Measurements from ENCODE around the gene PRKAR2B. TPM values are rescaled to one million over a fixed set of nuclear protein-coding genes. Genes with fewer than 3 reads are reported as not detected.

The PRKAR2B gene
- total and polyA plus RNA-seq, 2 experiments from 2014 or later: 48.8 to 50.6 TPM

DNA sequence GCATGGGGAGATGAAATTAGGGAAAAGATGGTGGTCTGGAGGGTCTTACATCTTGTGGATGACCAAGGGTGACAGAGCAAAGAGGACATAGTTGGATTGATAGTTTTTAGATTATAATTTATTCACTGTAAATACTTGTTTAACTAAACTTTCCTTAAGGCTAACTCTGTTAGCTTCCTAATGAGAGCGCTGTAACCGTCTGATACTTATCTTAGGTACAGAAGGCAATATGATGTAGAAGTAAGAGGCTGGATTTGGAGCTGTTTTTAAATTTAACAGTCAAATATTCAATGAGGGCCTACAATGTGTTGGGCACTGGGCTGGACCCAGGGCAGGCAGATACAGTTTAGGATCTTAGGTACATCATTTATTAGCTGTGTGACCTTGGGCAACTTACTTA, 36.0 kb downstream of the PRKAR2B start (continued):
- TF ChIP-seq EZH2phosphoT487 (IDR thresholded peaks at IDR 0.05; ENCODE audit: unreplicated experiment) (no peak), NANOG (IDR thresholded peaks at IDR 0.05; ENCODE audit: borderline replicate concordance) (no peak), STAT1 (IDR thresholded peaks at IDR 0.05; ENCODE audit: unreplicated experiment) (no peak), POLR2AphosphoS5 (IDR thresholded peaks at IDR 0.05; ENCODE audit: low read depth) (no peak), CREB1 (CRISPR knock-in tag; IDR thresholded peaks at IDR 0.05; ENCODE audit: low read depth) (no peak), EZH2 (IDR thresholded peaks at IDR 0.05; ENCODE audit: low read depth, unreplicated experiment) (no peak)
- TF ChIP-seq, protein P1, sequence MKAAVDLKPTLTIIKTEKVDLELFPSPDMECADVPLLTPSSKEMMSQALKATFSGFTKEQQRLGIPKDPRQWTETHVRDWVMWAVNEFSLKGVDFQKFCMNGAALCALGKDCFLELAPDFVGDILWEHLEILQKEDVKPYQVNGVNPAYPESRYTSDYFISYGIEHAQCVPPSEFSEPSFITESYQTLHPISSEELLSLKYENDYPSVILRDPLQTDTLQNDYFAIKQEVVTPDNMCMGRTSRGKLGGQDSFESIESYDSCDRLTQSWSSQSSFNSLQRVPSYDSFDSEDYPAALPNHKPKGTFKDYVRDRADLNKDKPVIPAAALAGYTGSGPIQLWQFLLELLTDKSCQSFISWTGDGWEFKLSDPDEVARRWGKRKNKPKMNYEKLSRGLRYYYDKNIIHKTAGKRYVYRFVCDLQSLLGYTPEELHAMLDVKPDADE (IDR thresholded peaks at IDR 0.05): no peak
- TF ChIP-seq, protein P2, sequence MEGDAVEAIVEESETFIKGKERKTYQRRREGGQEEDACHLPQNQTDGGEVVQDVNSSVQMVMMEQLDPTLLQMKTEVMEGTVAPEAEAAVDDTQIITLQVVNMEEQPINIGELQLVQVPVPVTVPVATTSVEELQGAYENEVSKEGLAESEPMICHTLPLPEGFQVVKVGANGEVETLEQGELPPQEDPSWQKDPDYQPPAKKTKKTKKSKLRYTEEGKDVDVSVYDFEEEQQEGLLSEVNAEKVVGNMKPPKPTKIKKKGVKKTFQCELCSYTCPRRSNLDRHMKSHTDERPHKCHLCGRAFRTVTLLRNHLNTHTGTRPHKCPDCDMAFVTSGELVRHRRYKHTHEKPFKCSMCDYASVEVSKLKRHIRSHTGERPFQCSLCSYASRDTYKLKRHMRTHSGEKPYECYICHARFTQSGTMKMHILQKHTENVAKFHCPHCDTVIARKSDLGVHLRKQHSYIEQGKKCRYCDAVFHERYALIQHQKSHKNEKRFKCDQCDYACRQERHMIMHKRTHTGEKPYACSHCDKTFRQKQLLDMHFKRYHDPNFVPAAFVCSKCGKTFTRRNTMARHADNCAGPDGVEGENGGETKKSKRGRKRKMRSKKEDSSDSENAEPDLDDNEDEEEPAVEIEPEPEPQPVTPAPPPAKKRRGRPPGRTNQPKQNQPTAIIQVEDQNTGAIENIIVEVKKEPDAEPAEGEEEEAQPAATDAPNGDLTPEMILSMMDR (conservative IDR thresholded peaks at IDR 0.05; ENCODE audit: low read depth in 2 of 2): no peak
- TF ChIP-seq, protein P3, sequence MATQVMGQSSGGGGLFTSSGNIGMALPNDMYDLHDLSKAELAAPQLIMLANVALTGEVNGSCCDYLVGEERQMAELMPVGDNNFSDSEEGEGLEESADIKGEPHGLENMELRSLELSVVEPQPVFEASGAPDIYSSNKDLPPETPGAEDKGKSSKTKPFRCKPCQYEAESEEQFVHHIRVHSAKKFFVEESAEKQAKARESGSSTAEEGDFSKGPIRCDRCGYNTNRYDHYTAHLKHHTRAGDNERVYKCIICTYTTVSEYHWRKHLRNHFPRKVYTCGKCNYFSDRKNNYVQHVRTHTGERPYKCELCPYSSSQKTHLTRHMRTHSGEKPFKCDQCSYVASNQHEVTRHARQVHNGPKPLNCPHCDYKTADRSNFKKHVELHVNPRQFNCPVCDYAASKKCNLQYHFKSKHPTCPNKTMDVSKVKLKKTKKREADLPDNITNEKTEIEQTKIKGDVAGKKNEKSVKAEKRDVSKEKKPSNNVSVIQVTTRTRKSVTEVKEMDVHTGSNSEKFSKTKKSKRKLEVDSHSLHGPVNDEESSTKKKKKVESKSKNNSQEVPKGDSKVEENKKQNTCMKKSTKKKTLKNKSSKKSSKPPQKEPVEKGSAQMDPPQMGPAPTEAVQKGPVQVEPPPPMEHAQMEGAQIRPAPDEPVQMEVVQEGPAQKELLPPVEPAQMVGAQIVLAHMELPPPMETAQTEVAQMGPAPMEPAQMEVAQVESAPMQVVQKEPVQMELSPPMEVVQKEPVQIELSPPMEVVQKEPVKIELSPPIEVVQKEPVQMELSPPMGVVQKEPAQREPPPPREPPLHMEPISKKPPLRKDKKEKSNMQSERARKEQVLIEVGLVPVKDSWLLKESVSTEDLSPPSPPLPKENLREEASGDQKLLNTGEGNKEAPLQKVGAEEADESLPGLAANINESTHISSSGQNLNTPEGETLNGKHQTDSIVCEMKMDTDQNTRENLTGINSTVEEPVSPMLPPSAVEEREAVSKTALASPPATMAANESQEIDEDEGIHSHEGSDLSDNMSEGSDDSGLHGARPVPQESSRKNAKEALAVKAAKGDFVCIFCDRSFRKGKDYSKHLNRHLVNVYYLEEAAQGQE (IDR thresholded peaks at IDR 0.05; ENCODE audit: unreplicated experiment): no peak

- H3K4me1 Mint-ChIP-seq: peaks cover 18% of the 10 kb centered on the region
- no peaks in the 10 kb centered on the region for H3K9me3 Mint-ChIP-seq
- ATAC-seq: no peak
- Histone ChIP-seq H3K4me2 (no peak overlapping the region), H2AFZ (no peak overlapping the region), H3K4me3 (no peak overlapping the region), H3F3A (replicated peaks; ENCODE audit: low read depth) (no peaks in the 10 kb centered on the region), H3K27ac (ENCODE audit: low read depth) (no peak overlapping the region), H4K20me1 (replicated peaks; ENCODE audit: insufficient read depth) (no peaks in the 10 kb centered on the region; the same call in 1 of the 2 replicates), H3K4me1 (ENCODE audit: insufficient read depth) (peaks cover 18% of the 10 kb centered on the region), H3K36me3 (ENCODE audit: insufficient read depth) (no peaks in the 10 kb centered on the region), H3K9me2 (ENCODE audit: insufficient read depth) (no peaks in the 10 kb centered on the region), H3K27me3 (ENCODE audit: insufficient read depth) (no peaks in the 10 kb centered on the region), H3K79me2 (replicated peaks; ENCODE audit: insufficient read depth) (peaks cover 17% of the 10 kb centered on the region)
- no peaks in the 10 kb centered on the region for H3K27me3 Mint-ChIP-seq (ENCODE audit: insufficient read depth, low read depth, poor library complexity)
- no peak for TF ChIP-seq JUNB (IDR thresholded peaks at IDR 0.05; ENCODE audit: unreplicated experiment)
- no peak for TF ChIP-seq CREB1 (CRISPR knock-in tag; IDR thresholded peaks at IDR 0.05; ENCODE audit: low read depth)
- no peak for TF ChIP-seq ZNF331 (CRISPR knock-in tag; IDR thresholded peaks at IDR 0.05; ENCODE audit: low read depth)
- TF ChIP-seq EZH2phosphoT487 (IDR thresholded peaks at IDR 0.05; ENCODE audit: unreplicated experiment): no peak
- no peak for TF ChIP-seq ZNF462 (CRISPR knock-in tag; IDR thresholded peaks at IDR 0.05)
- no peak overlapping the region for H3K27ac Mint-ChIP-seq
- H3K4me3 Mint-ChIP-seq: no peak overlapping the region
- DNase-seq (ENCODE audit: low spot score): no peak
- no peaks in the 10 kb centered on the region for H3K36me3 Mint-ChIP-seq (ENCODE audit: low read depth)
Measured at GRCh38 chr7:107085180-107085579, 40.7 kb downstream of the PRKAR2B start.

Measured in GM23338 (cell line).